ENCODE measurements around the gene SH3RF3. TPM values are rescaled to one million over a fixed set of nuclear protein-coding genes. Genes with fewer than 3 reads are reported as not detected.

SH3RF3 gene
- total RNA-seq, 1 donor from 2014 or later: 2.1 TPM

Small RNAs within 50 kb of the gene (small RNA-seq; reads per million reads assigned to genes)
- not detected for gene MIR4265
- gene MIR4266: not detected
- not detected for gene RF00017
- gene SNRPGP9: not detected

Other genes starting within 250 kb of the SH3RF3 start
- not detected for gene EDAR, start 140.0 kb upstream of the SH3RF3 start, total RNA-seq

All from skeletal muscle tissue (tissue), 2 donors.